Uterus (tissue), 2 donors: Measurements from ENCODE around the gene ZNF599.

ENCODE experiments used
- CTCF ChIP-seq, 4 experiments: fragments of 200-600 bp in 2 of 4; fragments of 450-650 bp in 2 of 4; sonication (generic) in 2 of 4; IDR thresholded peaks; one replicate each; pipeline ENCODE4 v1.5.1; 2016 to 2019; ENCODE audit warnings: antibody characterized with exemption in 4 of 4, mild to moderate bottlenecking in 2 of 4, moderate library complexity in 1 of 4
- POLR2A ChIP-seq, 2 donors: fragments of 450-650 bp; IDR thresholded peaks; one replicate each; pipeline ENCODE4 v1.6.1; 2016; ENCODE audit warnings: antibody characterized with exemption in 2 of 2, mild to moderate bottlenecking in 1 of 2, moderate library complexity in 1 of 2

- TF ChIP-seq CTCF (IDR thresholded peaks at IDR 0.05) (no peak), POLR2A (IDR thresholded peaks at IDR 0.05) (no peak)
Observed at GRCh38 chr19:34804115-34804514, 31.1 kb upstream of the ZNF599 start.
